KG1 (cell line): Measurements from ENCODE around the gene EML4.

Experiments used
- DNase-seq: peaks from one replicate; lab custom pipeline; 2025; lab: John Stamatoyannopoulos, UW

The EML4 gene

DNA sequence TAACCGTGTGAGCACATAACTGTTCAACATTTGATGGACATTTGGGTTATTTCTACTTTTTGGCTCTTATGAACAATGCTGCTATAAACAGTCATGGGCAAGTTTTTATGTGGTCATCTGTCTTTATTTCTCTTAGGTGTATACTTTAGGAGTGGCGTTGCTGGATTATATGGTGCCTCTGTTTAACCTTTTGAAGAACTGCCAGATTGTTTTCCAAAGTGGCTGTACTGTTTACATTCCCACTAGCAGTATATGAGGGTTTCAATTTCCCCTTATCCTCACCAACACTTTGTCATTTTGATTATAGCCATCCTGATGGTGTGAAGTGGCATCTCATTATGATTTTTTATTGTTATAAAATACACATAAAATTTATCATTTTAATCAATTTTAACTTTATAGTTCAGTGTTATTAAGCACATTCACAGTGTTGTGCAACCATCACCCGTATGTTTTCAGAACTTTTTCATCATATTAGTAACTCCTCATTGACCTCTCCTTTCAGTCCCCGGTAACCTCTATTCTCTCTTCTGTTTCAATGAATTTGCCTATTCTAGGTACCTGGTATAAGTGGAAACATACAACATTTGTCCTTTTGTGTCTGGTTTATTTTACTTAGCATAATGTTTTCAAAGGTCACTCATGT, 55.4 kb downstream of the EML4 start:
- no peak for DNase-seq

DNA sequence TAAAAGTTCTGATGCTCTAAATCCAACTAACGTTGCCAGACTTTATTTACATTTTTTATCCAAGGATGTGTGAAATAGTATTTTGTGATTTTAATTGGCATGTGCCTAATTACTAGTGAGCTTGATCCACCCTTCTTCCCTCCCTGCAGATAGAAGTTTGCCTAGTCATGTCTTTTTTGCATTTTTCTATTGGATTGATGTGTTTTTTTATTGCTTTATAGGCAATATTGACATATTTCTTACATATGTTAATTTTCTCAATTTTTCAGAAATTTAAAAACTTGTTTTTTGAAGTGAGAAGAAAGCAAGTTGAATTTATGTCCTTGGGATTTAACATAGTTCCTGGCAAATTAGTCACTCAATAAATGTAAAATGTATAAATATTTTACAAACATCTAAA, 56.4 kb downstream of the EML4 start:
- DNase-seq: no peak

DNA sequence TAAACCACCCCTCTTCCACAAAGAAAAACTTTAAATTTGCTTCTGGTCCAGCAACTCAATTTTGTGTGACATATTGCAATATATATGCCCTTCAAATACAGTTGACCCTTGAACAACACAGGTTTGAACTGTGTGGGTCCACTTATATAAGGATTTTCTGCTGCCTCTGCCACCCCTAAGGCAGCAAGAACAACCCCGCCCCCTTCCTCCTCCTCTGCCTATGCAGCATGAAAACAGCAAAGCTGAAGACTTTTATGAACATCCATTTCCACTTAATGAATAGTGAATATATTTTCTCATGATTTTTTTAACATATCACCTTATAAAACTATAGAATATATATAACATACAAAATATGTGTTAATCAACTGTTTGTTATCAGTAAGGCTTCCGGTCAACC, 58.3 kb downstream of the EML4 start:
- DNase-seq: no peak

DNA sequence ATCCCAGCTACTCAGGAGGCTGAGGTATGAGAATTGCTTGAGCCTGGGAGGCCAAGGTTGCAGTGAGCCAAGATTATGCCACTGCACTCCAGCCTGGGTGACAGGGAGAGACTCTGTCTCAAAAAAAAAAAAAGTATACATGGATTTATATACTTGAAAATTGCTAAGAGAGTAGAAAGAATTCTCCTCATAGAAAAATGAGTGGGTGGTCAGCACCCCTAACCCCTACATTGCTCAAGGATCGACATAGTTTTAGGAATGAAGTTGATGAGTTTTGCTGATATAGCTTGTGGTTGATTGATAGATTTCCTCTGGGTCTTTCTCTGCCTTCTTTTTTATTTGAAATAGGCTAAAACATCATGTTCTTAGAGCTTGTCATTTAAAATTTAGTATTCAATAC, 58.9 kb downstream of the EML4 start:
- DNase-seq: no peak

DNA sequence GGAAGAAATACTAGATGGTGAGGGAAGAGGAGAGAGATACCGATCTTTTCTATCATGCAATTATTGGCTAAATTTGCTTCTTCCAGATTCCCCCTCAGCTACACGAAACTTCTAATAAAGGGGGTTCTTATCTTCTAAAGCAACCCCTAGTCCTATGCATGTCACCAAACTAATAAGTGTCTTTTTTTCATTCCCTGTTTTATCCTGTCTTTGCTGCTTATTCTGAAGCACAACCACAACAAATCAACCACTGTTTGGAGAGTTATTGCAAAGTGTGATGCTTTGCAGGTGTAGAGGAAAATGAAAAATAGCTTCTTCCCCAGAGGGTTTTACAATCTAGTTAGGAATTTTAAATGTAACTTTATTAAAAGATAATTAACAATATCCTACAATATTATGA, 60.8 kb downstream of the EML4 start:
- DNase-seq: no peak

DNA sequence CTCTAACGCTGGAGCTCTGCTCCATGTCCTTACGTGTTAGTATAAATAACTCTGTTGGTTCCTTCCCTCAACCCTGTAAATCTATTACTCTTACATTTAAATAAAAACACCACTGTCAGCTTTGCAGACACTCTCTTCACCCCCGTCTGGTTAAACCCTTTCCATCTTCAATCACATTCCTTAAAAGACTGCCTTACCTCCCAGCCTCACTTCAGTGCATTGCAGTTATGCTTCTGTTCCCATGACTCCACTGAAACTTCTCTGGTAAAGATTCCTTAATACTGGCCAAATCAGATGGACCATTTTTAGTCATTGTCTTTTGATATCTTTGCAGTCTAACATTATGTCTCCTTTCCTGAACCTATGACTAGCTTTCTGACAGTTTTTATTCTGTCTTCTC, 61.7 kb downstream of the EML4 start:
- DNase-seq: no peak

DNA sequence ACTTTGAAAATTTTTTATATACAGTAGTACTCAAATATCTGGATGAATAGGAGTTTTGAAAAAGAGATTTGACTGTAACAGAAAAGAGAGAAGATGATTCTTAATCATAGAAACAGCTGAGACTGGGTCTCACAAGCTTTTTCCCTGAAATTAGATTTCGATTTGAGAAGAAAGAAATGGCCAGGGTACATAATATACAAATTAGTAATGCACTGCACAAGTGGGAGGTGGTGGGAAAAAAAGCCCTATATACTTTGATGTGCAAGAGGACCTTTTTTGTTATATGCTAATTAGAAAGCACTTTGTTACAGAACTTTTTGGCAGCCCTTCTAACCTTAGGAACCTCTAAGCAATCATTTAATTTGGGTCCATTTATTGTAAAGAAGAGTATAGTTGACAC, 62.9 kb downstream of the EML4 start:
- DNase-seq: no peak

DNA sequence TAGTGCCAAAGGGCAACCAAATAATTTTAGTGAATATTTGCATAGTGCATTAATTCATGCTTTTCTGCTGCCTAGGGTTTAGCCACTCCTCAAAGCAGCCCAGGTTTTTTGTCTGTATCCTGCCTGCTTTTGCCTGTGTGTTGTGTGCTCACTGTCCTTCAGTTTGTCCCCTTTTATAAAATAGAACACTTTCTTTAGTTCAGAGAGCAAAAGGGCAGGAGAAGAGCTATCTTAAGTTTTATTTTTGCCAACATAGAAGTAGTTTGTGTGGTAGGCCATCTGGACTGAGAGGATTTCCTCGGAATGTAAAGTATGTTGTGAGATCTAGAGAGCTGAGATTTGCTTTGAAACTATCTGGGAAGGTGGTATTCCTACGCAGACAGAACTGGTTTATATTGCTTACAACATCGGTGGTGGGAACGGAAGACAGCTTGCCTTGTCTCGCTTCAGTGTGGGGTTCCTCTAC, 64.9 kb downstream of the EML4 start:
- no peak for DNase-seq

DNA sequence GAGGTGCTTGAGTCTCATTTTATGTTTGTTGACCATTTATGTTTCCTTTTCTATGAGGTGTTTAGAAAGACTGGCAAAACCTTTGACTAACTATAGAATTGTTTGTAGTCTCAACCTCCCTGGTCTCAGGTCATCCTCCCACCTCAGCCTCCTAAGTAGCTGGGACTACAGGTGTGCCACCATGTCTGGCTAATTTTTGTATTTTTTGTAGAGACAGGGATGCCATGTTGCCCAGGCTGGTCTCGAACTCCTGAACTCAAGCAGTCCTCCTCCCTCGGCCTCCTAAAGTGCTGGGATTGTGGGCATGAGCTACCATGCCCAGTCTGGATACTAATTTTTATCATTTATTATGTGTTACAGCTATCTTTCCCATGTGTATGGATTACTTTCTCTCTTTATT, 67.8 kb downstream of the EML4 start:
- DNase-seq: no peak

DNA sequence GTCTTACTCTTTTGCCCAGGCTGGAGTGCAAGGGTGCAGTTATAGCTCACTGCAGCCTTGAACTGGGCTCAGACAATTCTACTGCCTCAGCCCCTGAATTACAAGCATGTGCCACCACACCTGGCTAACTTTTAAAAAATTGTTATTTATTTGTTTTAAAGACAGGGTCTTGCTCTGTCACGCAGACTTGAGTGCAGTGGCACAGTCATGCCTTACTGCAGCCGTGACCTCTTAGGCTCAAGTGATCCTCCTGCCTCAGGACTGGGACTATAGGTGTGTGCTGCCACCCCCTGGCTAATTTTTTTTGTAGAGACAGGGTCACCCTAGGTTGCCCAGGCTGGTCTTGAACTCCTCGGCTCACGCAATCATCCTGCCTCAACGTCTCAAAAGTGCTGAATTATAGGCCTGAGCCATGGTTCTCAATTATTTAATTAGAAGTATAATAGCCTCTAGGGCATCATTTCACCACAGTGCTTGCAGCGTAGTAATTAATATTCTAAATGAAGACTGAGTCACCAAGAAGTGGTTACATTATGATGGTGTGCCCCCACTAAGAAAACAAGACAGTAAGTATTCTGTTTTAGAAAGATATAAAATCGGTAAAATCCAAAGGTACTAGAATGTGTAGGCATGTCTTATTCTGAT, 69.6 kb downstream of the EML4 start:
- DNase-seq: no peak

DNA sequence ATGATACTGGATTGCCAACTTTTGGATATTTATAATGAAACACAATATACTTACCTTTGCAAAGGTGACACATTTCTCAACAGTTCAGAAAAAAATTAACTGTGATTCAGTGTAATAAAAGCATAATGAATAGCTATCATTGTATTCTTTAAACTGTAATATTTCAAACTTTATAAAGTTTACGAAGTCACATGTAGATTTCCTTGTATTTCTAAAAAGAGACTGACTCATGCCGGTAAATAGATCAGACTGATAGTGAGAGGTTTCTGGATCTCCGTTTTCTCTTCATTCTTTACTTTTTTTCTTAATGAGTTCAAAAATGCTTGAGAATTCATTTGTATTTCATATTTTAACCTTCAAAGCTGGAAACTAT, 70.1 kb downstream of the EML4 start:
- DNase-seq: no peak

DNA sequence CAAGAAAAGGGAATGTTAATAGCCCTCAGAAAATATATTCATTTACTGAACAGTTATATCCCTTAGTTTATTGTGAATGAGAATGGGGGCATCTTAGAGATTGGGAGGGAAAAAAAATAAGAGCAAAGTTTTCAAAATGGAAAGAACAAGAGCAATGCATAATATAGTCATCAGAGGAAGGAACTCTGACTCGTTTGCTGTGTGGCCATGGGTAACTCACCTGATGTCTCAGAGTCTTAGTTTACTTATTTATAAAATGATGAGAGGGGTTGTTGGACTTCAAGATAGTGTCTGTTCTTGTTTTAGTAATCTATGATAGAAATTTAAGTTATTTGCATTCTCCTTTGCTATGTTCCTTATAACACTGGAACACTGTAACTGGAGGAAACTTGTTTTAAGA, 70.7 kb downstream of the EML4 start:
- DNase-seq: no peak

DNA sequence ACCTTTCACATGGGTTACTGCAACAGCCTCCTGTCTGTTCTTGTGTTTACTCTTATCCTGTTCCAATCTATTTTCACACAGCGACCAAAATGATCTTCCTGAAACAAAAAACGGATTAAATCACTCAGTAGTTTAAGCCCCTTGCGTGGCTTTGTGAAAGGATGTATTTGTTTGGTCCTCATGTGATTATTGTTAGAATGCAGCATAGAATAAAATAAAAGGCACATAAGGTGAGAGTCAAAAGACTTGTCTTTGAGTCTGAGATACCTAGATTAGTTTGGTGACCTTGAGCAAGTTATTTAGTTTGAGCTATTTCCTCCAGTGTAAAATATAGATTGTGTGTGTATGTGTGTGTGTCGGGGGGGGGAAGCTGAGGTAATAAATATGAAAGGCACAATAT, 72.4 kb downstream of the EML4 start:
- DNase-seq: no peak

DNA sequence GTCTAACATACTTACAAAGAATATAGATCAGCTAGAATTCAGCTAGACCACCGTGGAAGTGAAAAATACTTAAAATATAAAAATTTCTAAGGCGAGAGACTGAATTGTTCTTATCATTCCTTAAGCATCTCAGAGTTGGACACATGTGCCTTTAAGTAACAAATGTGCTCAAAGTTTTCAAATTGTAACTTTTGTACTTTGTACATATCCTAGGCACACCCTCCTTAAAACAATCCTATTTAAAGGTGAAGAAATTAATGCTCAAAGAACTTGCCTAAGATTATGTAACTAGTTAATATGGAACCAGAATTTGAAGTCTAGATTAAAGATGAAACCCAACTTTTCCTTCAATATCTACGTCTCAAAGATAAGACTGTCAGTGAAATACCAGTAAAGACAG, 74.1 kb downstream of the EML4 start:
- no peak for DNase-seq

DNA sequence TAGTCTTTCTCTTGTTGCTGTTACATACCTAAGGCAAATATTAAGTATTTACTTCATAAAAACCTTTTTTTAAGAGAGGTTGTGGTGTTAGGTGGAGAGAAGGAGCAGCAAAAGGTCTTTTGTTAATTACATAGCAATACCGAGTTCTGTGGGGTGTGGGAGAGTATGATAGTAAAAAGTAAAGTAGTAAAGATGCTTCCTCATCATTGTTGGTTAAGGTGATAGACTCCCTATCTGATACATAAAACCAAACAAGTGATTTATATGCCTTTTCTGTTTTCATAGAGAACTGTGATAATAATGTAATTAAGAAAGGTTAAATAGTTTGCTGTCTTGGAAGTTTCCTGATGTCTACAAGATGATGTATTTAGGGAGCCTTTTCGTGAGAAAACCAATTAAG, 75.4 kb downstream of the EML4 start:
- no peak for DNase-seq

DNA sequence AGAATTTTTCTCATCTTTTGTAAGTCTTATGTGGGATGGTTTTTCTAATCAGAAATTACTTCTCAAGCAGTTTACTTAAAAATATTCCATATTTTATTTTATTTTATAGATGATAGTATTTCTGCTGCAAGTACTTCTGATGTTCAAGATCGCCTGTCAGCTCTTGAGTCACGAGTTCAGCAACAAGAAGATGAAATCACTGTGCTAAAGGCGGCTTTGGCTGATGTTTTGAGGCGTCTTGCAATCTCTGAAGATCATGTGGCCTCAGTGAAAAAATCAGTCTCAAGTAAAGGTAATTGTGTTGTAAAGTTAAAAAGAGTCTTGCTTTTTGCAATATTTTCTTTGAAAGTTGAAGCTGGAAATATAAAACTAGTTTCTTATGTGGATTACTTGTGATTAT, 76.2 kb downstream of the EML4 start:
- no peak for DNase-seq

DNA sequence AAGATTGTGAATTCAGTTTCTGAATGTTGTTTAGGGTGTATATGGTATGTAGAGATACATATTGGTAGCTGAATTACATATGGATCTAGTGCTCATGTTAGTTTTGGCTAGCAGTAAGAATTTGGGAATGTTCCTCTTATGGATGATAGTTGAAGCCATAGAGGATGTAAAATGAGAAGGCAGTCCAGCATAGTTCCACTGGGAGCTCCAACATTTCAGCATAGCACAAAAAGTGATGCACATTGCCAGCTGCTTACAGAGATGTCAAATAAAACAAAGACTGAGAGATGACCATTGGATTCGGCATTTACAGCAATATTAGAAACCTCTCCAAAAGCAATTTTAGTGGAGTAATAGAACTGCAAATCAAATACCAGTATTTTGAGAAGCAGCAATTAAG, 77.4 kb downstream of the EML4 start:
- DNase-seq: no peak

DNA sequence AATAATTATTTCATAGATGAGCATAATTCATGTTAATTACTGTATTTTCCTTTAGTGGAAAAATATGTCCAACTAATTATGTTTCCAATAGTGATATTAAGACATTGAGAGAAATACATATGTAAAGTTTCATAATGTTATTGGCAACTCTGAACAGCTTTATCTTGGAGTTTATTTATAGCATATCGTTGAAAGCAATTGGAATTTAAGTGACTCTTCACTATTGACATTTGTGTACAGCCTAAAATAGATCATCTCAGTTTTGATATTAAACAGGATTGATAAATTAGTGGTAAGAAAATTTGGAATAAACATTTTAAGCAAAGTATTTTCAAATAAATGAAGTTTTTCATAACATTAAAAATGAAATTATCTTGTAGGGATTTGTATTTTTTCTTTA, 79.7 kb downstream of the EML4 start:
- no peak for DNase-seq

DNA sequence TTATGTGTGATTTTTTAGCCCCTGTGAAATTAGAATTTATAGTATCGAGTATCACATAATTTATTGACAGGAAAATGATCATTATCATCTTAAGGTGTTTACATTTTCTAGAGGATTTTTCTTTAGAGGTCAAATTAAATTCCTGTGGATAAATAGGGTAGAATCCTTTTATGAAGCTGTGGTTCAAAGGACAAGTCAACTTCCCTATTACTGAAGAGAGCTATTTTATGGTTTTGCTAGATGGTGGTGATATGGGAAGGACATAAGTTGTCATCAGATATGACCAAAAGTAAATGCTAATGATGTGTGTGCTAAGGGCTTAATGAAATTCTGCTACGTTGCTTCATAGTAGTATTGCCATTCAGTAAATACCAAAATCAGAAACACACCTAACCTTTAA, 80.1 kb downstream of the EML4 start:
- no peak for DNase-seq

DNA sequence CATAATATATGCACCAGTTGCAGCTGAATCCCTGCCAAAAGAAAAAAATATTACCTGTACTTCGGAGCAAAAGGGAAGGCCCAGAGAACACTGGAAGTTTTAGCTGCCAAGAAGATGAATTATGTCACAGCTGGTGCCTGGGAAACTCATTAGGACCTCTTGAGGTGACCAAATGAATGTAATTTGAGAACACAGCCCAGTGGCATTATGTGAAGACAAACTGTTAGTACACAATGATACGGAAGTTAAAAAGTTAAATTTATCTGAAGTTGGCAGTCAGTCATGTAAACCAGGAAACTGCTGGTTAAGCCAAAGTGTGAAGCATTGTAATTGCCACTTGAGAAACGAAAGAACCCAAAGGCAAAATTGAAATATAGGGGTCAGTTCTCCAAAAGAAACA, 80.7 kb downstream of the EML4 start:
- no peak for DNase-seq

DNA sequence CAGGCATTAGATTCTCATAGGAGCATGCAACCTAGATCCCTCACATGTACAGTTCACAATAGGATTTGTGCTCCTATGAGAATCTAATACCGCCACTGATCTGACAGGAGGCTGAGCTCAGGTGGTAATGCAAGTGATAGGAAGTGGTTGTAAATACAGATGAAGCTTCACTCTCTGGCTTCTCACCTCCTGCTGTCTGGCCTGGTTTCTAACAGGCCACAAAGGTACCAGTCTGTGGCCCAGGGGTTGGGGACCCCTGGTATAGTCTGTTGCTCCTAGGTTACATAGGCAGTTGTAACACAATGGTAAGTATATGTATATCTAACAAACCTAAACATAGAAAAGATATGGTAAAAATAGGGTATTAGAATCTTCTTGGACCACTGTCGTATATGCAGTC, 81.8 kb downstream of the EML4 start:
- DNase-seq: no peak

DNA sequence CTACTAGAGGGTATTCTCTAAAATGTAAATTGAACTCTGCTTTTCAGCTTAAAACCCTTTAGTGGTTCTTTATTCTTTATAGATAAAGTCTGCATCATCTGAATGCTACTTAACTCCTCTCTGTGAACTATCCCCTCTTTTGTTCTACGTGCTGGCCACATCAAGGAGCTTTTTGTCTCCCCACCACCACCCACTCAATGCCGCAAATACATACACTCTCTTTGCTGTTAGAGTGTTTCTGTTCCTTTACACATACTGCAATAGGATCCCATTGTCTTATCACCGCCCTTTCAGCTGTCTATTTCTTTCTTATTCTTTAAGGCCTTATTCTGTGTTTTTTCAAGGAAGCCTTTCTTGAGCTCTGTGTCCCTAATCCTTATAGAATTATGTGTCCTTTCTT, 83.3 kb downstream of the EML4 start:
- DNase-seq: no peak

DNA sequence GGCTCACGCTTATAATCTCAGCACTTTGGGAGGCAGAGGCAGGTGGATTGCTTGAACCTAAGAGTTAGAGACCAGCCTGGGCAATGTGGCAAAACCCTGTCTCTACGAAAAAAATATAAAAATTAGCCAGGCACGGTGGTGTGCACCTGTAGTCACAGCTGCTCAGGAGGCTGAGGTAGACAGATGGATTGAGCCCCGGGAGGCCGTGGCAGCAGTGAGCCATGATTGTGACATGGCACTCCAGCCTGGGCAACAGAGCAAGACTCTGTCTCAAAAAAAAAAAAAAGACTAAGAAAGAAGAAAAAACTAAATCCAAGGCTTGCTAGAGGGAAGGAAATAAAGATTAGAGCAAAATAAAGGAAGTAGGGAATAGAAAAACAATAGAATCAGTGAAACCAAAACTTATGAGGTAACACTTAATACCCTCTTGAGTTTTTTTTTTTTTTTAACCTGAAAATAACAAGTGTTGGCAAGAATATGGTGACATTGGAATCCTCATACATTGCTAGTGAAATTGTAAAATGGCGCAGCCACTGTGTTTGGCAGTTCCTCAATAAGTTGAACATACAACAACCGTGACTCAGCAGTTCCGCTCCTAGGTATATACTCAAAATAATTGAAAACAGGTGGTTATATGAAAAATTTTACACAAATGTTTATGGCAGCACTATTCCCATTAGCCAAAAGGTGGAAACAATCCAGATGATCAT, 85.2 kb downstream of the EML4 start:
- no peak for DNase-seq

DNA sequence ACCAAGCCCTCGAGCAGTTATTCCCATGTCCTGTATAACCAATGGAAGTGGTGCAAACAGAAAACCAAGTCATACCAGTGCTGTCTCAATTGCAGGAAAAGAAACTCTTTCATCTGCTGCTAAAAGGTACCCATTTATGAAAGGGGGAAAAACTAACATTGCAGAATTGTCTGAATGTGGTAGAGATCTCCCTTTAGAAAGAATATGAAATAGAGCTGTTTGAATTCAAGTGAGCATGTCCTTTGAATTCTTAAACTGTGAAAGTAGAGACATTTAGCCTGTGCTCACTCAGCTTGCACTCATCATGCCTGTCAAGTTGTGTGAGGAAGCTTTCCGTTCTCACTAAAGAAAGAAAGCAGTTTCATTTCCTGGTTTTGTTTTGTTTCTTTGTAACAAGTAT, 87.4 kb downstream of the EML4 start:
- no peak for DNase-seq
